ENCODE results near the gene MS4A6A. TPM values are rescaled to one million over a fixed set of nuclear protein-coding genes. Genes with fewer than 3 reads are reported as not detected.

MS4A6A gene
- total and polyA plus RNA-seq, 9 of the 15 experiments (the other 6 are each of a cell fraction or from before 2014, with no cell fraction given) = 0.57 to 9.5 (median 4.2) TPM

DNA sequence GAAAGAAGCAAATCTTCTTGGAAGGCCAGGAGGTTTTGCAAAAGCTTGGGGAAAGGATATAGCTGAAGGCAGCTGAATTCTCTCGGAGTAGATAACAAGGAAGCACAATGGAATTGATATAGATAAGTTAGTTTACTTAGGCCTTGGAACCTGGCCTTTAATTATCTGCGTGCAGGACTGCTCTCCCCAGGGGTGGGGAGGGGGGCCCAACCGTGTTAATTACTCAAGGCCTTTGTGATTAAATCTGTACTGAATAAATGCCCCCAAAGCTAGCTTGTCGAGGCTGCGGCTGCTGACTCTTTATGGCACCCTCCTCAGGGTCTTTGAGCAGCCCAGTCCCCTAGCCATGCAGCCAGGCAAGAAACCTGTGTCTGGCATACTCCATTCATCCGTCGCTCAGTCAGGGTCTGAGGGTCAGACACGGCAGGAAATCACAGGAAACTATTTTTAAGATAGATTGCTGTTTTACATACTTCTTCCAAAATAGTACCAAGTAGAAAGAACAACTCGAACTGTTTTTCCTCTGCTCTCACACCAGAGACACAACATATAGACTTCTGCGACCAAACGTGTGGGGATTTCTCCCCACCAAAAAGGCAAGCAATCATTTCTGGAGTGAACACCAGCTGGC lies 58.0 kb downstream of the MS4A6A start (continued):
- TF ChIP-seq, protein P1, sequence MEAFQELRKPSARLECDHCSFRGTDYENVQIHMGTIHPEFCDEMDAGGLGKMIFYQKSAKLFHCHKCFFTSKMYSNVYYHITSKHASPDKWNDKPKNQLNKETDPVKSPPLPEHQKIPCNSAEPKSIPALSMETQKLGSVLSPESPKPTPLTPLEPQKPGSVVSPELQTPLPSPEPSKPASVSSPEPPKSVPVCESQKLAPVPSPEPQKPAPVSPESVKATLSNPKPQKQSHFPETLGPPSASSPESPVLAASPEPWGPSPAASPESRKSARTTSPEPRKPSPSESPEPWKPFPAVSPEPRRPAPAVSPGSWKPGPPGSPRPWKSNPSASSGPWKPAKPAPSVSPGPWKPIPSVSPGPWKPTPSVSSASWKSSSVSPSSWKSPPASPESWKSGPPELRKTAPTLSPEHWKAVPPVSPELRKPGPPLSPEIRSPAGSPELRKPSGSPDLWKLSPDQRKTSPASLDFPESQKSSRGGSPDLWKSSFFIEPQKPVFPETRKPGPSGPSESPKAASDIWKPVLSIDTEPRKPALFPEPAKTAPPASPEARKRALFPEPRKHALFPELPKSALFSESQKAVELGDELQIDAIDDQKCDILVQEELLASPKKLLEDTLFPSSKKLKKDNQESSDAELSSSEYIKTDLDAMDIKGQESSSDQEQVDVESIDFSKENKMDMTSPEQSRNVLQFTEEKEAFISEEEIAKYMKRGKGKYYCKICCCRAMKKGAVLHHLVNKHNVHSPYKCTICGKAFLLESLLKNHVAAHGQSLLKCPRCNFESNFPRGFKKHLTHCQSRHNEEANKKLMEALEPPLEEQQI (IDR thresholded peaks at IDR 0.05) = no peak
- TF ChIP-seq, protein P2, sequence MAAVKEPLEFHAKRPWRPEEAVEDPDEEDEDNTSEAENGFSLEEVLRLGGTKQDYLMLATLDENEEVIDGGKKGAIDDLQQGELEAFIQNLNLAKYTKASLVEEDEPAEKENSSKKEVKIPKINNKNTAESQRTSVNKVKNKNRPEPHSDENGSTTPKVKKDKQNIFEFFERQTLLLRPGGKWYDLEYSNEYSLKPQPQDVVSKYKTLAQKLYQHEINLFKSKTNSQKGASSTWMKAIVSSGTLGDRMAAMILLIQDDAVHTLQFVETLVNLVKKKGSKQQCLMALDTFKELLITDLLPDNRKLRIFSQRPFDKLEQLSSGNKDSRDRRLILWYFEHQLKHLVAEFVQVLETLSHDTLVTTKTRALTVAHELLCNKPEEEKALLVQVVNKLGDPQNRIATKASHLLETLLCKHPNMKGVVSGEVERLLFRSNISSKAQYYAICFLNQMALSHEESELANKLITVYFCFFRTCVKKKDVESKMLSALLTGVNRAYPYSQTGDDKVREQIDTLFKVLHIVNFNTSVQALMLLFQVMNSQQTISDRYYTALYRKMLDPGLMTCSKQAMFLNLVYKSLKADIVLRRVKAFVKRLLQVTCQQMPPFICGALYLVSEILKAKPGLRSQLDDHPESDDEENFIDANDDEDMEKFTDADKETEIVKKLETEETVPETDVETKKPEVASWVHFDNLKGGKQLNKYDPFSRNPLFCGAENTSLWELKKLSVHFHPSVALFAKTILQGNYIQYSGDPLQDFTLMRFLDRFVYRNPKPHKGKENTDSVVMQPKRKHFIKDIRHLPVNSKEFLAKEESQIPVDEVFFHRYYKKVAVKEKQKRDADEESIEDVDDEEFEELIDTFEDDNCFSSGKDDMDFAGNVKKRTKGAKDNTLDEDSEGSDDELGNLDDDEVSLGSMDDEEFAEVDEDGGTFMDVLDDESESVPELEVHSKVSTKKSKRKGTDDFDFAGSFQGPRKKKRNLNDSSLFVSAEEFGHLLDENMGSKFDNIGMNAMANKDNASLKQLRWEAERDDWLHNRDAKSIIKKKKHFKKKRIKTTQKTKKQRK (IDR thresholded peaks at IDR 0.05; ENCODE audit: borderline replicate concordance, low read depth, low read length) = no peak
- TF ChIP-seq FOXM1 (IDR thresholded peaks at IDR 0.05; ENCODE audit: low read depth) (0 out of 2 replicates have a peak, but pooled peaks have one; percentile 11), FOXM1 (CRISPR knock-in tag; IDR thresholded peaks at IDR 0.05; ENCODE audit: low read depth) (no peak), CBFA2T3 (IDR thresholded peaks at IDR 0.05) (peak; percentile 43), ZNF551 (CRISPR knock-in tag; IDR thresholded peaks at IDR 0.05) (no peak), ZFP36 (IDR thresholded peaks at IDR 0.05; ENCODE audit: low read depth, low read length, partially characterized antibody) (no peak), FOXA3 (CRISPR knock-in tag; conservative IDR thresholded peaks at IDR 0.05 in 1 of 2, IDR thresholded peaks at IDR 0.05 in 1 of 2) (0 out of 4 replicates have a peak, but pooled peaks of 1 of the 2 experiments have one; percentile 28), TEAD4 (IDR thresholded peaks at IDR 0.05; ENCODE audit: low read length) (no peak), TEAD4 (CRISPR knock-in tag; IDR thresholded peaks at IDR 0.05; ENCODE audit: borderline replicate concordance) (no peak), YY1 (IDR thresholded peaks at IDR 0.05; ENCODE audit: borderline replicate concordance in 1 of 3, control insufficient read depth in 1 of 3, extremely low read depth in 1 of 3, insufficient read depth in 3 of 3, insufficient read length in 1 of 3, insufficient replicate concordance in 2 of 3, low read depth in 1 of 3, low read length in 2 of 3) (no peak), MCM3 (IDR thresholded peaks at IDR 0.05) (no peak), DPF2 (IDR thresholded peaks at IDR 0.05) (0 out of 2 replicates have a peak, but pooled peaks have one; percentile 11)
- TF ChIP-seq, protein P3, sequence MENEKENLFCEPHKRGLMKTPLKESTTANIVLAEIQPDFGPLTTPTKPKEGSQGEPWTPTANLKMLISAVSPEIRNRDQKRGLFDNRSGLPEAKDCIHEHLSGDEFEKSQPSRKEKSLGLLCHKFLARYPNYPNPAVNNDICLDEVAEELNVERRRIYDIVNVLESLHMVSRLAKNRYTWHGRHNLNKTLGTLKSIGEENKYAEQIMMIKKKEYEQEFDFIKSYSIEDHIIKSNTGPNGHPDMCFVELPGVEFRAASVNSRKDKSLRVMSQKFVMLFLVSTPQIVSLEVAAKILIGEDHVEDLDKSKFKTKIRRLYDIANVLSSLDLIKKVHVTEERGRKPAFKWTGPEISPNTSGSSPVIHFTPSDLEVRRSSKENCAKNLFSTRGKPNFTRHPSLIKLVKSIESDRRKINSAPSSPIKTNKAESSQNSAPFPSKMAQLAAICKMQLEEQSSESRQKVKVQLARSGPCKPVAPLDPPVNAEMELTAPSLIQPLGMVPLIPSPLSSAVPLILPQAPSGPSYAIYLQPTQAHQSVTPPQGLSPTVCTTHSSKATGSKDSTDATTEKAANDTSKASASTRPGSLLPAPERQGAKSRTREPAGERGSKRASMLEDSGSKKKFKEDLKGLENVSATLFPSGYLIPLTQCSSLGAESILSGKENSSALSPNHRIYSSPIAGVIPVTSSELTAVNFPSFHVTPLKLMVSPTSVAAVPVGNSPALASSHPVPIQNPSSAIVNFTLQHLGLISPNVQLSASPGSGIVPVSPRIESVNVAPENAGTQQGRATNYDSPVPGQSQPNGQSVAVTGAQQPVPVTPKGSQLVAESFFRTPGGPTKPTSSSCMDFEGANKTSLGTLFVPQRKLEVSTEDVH (IDR thresholded peaks at IDR 0.05; ENCODE audit: low read depth, partially characterized antibody) = no peak
- TF ChIP-seq, protein P4, sequence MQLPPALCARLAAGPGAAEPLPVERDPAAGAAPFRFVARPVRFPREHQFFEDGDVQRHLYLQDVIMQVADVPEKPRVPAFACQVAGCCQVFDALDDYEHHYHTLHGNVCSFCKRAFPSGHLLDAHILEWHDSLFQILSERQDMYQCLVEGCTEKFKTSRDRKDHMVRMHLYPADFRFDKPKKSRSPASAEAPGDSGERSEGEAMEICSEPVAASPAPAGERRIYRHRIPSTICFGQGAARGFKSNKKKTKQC (CRISPR knock-in tag; IDR thresholded peaks at IDR 0.05) = no peak
- TF ChIP-seq, protein P5, sequence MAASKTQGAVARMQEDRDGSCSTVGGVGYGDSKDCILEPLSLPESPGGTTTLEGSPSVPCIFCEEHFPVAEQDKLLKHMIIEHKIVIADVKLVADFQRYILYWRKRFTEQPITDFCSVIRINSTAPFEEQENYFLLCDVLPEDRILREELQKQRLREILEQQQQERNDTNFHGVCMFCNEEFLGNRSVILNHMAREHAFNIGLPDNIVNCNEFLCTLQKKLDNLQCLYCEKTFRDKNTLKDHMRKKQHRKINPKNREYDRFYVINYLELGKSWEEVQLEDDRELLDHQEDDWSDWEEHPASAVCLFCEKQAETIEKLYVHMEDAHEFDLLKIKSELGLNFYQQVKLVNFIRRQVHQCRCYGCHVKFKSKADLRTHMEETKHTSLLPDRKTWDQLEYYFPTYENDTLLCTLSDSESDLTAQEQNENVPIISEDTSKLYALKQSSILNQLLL (CRISPR knock-in tag; IDR thresholded peaks at IDR 0.05; ENCODE audit: borderline replicate concordance) = no peak

Measured in K562 (cell line).